Keratinocyte (primary cell): ENCODE measurements around the gene VPS26B. TPM values are rescaled to one million over a fixed set of nuclear protein-coding genes. Genes with fewer than 3 reads are reported as not detected.

Experiments used
- DNase-seq: peaks from one replicate; pipeline ENCODE4 v3.0.0-alpha.2; 2011; ENCODE audit warnings: low read depth, missing footprints, low spot score
- FAIRE-seq: peaks from 2 replicates; lab custom pipeline; 2011; peaks lifted over from hg19 to GRCh38; lab: Jason Lieb, UNC
- H2AFZ ChIP-seq: 2 replicates; pipeline ENCODE4 v1.6.0; 2012; ENCODE audit warnings: low read length, control low read depth, inconsistent platforms; ENCODE audit not compliant: control insufficient read depth
- H3K27ac ChIP-seq: 2 replicates; pipeline ENCODE4 v1.5.1; 2011; ENCODE audit warnings: low read length; ENCODE audit not compliant: control insufficient read depth, insufficient read depth
- H3K27me3 ChIP-seq: 3 replicates; pipeline ENCODE4 v1.6.0; 2011; ENCODE audit warnings: low read length; ENCODE audit not compliant: control insufficient read depth, insufficient read depth; ENCODE audit errors: extremely low read depth
- H3K36me3 ChIP-seq, 2 experiments: 2 replicates in 1 of 2; 3 replicates in 1 of 2; pipeline ENCODE4 v1.5.1; 2011; ENCODE audit warnings: low read length in 2 of 2, mild to moderate bottlenecking in 1 of 2; ENCODE audit not compliant: control insufficient read depth in 2 of 2, insufficient read depth in 2 of 2; ENCODE audit errors: extremely low read depth in 1 of 2
- H3K4me1 ChIP-seq: 3 replicates; pipeline ENCODE4 v1.5.1; 2011; ENCODE audit warnings: low read length; ENCODE audit not compliant: control insufficient read depth, insufficient read depth; ENCODE audit errors: extremely low read depth
- H3K4me2 ChIP-seq: 3 replicates; pipeline ENCODE4 v1.6.0; 2011; ENCODE audit warnings: low read depth, low read length; ENCODE audit not compliant: control insufficient read depth, insufficient read depth; ENCODE audit errors: extremely low read depth
- H3K4me3 ChIP-seq, 3 experiments: fragments of 200-600 bp in 1 of 3; sonication (generic) in 1 of 3; 2 replicates in 2 of 3; 3 replicates in 1 of 3; pipeline ENCODE4 v1.5.1; 2011 to 2016; ENCODE audit warnings: low read length in 3 of 3, mild to moderate bottlenecking in 3 of 3, control low read depth in 2 of 3, inconsistent platforms in 1 of 3, low read depth in 1 of 3, mixed read lengths in 1 of 3, mixed run types in 1 of 3, moderate library complexity in 1 of 3; ENCODE audit not compliant: control insufficient read depth in 2 of 3, insufficient read depth in 2 of 3; ENCODE audit errors: extremely low read depth in 1 of 3
- H3K79me2 ChIP-seq: 2 replicates; pipeline ENCODE4 v1.6.0; 2012; ENCODE audit warnings: low read length; ENCODE audit not compliant: control insufficient read depth, insufficient read depth
- H3K9ac ChIP-seq: 3 replicates; pipeline ENCODE4 v1.6.0; 2011; ENCODE audit warnings: low read length; ENCODE audit not compliant: control insufficient read depth, insufficient read depth; ENCODE audit errors: extremely low read depth
- H3K9me1 ChIP-seq: 3 replicates; pipeline ENCODE4 v1.6.0; 2011; ENCODE audit warnings: low read length; ENCODE audit not compliant: control insufficient read depth, insufficient read depth; ENCODE audit errors: extremely low read depth
- H3K9me3 ChIP-seq: 2 replicates; pipeline ENCODE4 v1.5.1; 2012; ENCODE audit warnings: low read depth, low read length; ENCODE audit not compliant: control insufficient read depth
- H4K20me1 ChIP-seq: 3 replicates; pipeline ENCODE4 v1.6.0; 2011; ENCODE audit warnings: low read length; ENCODE audit not compliant: control insufficient read depth, insufficient read depth; ENCODE audit errors: extremely low read depth
- CTCF ChIP-seq, 3 experiments: IDR thresholded peaks in 1 of 3; conservative IDR thresholded peaks in 1 of 3; optimal IDR thresholded peaks in 1 of 3; 2 replicates in 2 of 3; 3 replicates in 1 of 3; pipeline versions ENCODE3 to v1.5.1; 2011; ENCODE audit warnings: low read length in 3 of 3, mild to moderate bottlenecking in 3 of 3, moderate library complexity in 2 of 3, control low read depth in 1 of 3, inconsistent platforms in 1 of 3; ENCODE audit not compliant: insufficient read depth in 2 of 3; ENCODE audit errors: extremely low read depth in 1 of 3
- EZH2 ChIP-seq: IDR thresholded peaks from one replicate; pipeline ENCODE4 v1.6.1; 2012; ENCODE audit warnings: inconsistent platforms, mild to moderate bottlenecking, low read length, moderate library complexity
- dilution Hi-C: fragments of 300-500 bp; cut with MboI; formaldehyde crosslinking; loops from one replicate; pipeline ENCODE4 v1.7.0; 2020; ENCODE audit warnings: low sequenced_read_pairs; ENCODE audit not compliant: extremely low pct_ligation_motif_present
- polyA plus RNA-seq, 5 experiments: library from polyadenylated mRNA; depleted of rRNA in 3 of 5; stranded (reverse) in 3 of 5; stranded (forward) in 1 of 5; unstranded in 1 of 5; fragments of >200 nt; gene quantifications; 1 replicate in 1 of 5; 2 replicates in 3 of 5; 3 replicates in 1 of 5; pipeline versions ENCODE4 v1.2.1 to v1.2.3, GENCODE V29; 2011 to 2012; ENCODE audit warnings: missing spikeins in 2 of 5, low read depth in 1 of 5, low replicate concordance in 1 of 5

Gene VPS26B
- polyA plus RNA-seq, 1 donor (not counting 4 experiments of a cell fraction or from before 2014, with no cell fraction given), result 46.9 TPM

GRCh38 chr11:134272381-134273316 is 48.2 kb downstream of the VPS26B start:
- Histone ChIP-seq H3K27ac (no peak overlapping the region), H3K27me3 (no peaks in the 10 kb centered on the region), H3K9me1 (no peaks in the 10 kb centered on the region), H3K9ac (no peak overlapping the region), H2AFZ (no peak overlapping the region), H3K79me2 (peaks cover 19% of the 10 kb centered on the region), H3K4me3 (no peak overlapping the region), H4K20me1 (no peaks in the 10 kb centered on the region), H3K4me1 (peaks cover 18% of the 10 kb centered on the region), H3K9me3 (no peaks in the 10 kb centered on the region), H3K36me3 (peaks cover 0 to 1% of the 10 kb centered on the region in 2 experiments), H3K4me2 (no peak overlapping the region)
- no peak for FAIRE-seq
- no peak for TF ChIP-seq EZH2
- TF ChIP-seq CTCF (optimal IDR thresholded peaks at IDR 0.05 in 1 of 3, IDR thresholded peaks at IDR 0.05 in 1 of 3, conservative IDR thresholded peaks at IDR 0.05 in 1 of 3; ENCODE audit: extremely low read depth in 1 of 3, insufficient read depth in 2 of 3, low read length in 3 of 3), result no peak
- dilution Hi-C loops, result no loop called here
- no peak for DNase-seq

- no peak overlapping the region for H3K9ac ChIP-seq
- H3K36me3 ChIP-seq, result peaks cover 0 to 1% of the 10 kb centered on the region in 2 experiments
- H2AFZ ChIP-seq, result no peak overlapping the region
- H3K79me2 ChIP-seq, result peaks cover 19% of the 10 kb centered on the region
- peaks cover 11% of the 10 kb centered on the region for H3K4me1 ChIP-seq
- TF ChIP-seq EZH2 (no peak), CTCF (optimal IDR thresholded peaks at IDR 0.05 in 1 of 3, IDR thresholded peaks at IDR 0.05 in 1 of 3, conservative IDR thresholded peaks at IDR 0.05 in 1 of 3; ENCODE audit: extremely low read depth in 1 of 3, insufficient read depth in 2 of 3, low read length in 3 of 3) (no peak)
- peak overlapping the region; percentile 63 for H3K4me2 ChIP-seq
- H4K20me1 ChIP-seq, result no peaks in the 10 kb centered on the region
- FAIRE-seq, result no peak
- H3K9me3 ChIP-seq, result no peaks in the 10 kb centered on the region
- no peaks in the 10 kb centered on the region for H3K9me1 ChIP-seq
- H3K27me3 ChIP-seq, result no peaks in the 10 kb centered on the region
- no peak overlapping the region for H3K27ac ChIP-seq
- no peak overlapping the region for H3K4me3 ChIP-seq
- dilution Hi-C loops, result no loop called here
- no peak for DNase-seq
Measured at GRCh38 chr11:134273317-134273712, 48.8 kb downstream of the VPS26B start.
